Measurements from ENCODE around the gene KMT2C. TPM values are rescaled to one million over a fixed set of nuclear protein-coding genes. Genes with fewer than 3 reads are reported as not detected.

Gene KMT2C
- polyA plus RNA-seq, 1 donor from 2014 or later = 29.8 TPM

DNA sequence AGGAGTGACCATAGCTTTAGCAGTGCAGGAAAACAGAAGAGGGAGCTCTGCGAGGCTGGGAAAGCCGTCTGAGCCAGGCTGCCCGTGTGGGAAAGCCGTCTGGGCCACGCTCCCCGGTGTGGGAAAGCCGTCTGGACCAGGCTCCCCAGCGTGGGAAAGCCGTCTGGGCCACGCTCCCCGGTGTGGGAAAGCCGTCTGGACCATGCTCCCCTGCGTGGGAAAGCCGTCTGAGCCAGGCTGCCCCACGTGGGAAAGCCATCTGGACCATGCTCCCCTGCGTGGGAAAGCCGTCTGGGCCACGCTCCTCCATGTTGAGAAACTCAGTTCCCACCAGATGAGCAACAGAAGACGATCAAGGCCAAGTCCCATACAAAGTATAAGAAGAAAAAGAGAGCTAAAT, 308.6 kb downstream of the KMT2C start:
- Histone ChIP-seq H2AFZ (ENCODE audit: low read depth, low read length) (no peak overlapping the region), H3K27me3 (ENCODE audit: insufficient read depth, low read depth, low read length) (no peaks in the 10 kb centered on the region), H3K4me3 (ENCODE audit: low read length) (no peak overlapping the region), H3F3A (ENCODE audit: insufficient read depth, low read length, poor library complexity, severe bottlenecking) (no peaks in the 10 kb centered on the region), H4K20me1 (ENCODE audit: insufficient read depth) (no peaks in the 10 kb centered on the region), H3K4me2 (ENCODE audit: low read length) (no peak overlapping the region), H3K9ac (ENCODE audit: low read length) (no peak overlapping the region), H3K36me3 (ENCODE audit: insufficient read depth, low read length) (peaks cover 34% of the 10 kb centered on the region), H3K79me2 (replicated peaks; ENCODE audit: insufficient read depth, low read length) (no peaks in the 10 kb centered on the region), H3K9me2 (ENCODE audit: insufficient read depth, low read length) (no peaks in the 10 kb centered on the region), H3K27ac (ENCODE audit: low read length) (no peak overlapping the region), H3K9me3 (ENCODE audit: low read length) (no peaks in the 10 kb centered on the region)
- TF ChIP-seq MXI1 (conservative IDR thresholded peaks at IDR 0.05; ENCODE audit: poor library complexity, severe bottlenecking) = no peak
- no peak for TF ChIP-seq EP300 (conservative IDR thresholded peaks at IDR 0.05; ENCODE audit: poor library complexity, severe bottlenecking)
- TF ChIP-seq, protein P1, sequence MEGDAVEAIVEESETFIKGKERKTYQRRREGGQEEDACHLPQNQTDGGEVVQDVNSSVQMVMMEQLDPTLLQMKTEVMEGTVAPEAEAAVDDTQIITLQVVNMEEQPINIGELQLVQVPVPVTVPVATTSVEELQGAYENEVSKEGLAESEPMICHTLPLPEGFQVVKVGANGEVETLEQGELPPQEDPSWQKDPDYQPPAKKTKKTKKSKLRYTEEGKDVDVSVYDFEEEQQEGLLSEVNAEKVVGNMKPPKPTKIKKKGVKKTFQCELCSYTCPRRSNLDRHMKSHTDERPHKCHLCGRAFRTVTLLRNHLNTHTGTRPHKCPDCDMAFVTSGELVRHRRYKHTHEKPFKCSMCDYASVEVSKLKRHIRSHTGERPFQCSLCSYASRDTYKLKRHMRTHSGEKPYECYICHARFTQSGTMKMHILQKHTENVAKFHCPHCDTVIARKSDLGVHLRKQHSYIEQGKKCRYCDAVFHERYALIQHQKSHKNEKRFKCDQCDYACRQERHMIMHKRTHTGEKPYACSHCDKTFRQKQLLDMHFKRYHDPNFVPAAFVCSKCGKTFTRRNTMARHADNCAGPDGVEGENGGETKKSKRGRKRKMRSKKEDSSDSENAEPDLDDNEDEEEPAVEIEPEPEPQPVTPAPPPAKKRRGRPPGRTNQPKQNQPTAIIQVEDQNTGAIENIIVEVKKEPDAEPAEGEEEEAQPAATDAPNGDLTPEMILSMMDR (IDR thresholded peaks at IDR 0.05; ENCODE audit: poor library complexity, severe bottlenecking) = no peak
- TF ChIP-seq RAD21 (conservative IDR thresholded peaks at IDR 0.05) = no peak
- TF ChIP-seq POLR2AphosphoS5 (IDR thresholded peaks at IDR 0.05) = no peak
- TF ChIP-seq EZH2 (IDR thresholded peaks at IDR 0.05; ENCODE audit: borderline replicate concordance, insufficient read depth, low read length, poor library complexity, severe bottlenecking) = no peak
- TF ChIP-seq, protein P2, sequence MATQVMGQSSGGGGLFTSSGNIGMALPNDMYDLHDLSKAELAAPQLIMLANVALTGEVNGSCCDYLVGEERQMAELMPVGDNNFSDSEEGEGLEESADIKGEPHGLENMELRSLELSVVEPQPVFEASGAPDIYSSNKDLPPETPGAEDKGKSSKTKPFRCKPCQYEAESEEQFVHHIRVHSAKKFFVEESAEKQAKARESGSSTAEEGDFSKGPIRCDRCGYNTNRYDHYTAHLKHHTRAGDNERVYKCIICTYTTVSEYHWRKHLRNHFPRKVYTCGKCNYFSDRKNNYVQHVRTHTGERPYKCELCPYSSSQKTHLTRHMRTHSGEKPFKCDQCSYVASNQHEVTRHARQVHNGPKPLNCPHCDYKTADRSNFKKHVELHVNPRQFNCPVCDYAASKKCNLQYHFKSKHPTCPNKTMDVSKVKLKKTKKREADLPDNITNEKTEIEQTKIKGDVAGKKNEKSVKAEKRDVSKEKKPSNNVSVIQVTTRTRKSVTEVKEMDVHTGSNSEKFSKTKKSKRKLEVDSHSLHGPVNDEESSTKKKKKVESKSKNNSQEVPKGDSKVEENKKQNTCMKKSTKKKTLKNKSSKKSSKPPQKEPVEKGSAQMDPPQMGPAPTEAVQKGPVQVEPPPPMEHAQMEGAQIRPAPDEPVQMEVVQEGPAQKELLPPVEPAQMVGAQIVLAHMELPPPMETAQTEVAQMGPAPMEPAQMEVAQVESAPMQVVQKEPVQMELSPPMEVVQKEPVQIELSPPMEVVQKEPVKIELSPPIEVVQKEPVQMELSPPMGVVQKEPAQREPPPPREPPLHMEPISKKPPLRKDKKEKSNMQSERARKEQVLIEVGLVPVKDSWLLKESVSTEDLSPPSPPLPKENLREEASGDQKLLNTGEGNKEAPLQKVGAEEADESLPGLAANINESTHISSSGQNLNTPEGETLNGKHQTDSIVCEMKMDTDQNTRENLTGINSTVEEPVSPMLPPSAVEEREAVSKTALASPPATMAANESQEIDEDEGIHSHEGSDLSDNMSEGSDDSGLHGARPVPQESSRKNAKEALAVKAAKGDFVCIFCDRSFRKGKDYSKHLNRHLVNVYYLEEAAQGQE (IDR thresholded peaks at IDR 0.05; ENCODE audit: borderline replicate concordance) = no peak
- TF ChIP-seq SMC3 (conservative IDR thresholded peaks at IDR 0.05; ENCODE audit: poor library complexity) = no peak
- TF ChIP-seq TAF1 (IDR thresholded peaks at IDR 0.05; ENCODE audit: low read depth) = no peak

DNA sequence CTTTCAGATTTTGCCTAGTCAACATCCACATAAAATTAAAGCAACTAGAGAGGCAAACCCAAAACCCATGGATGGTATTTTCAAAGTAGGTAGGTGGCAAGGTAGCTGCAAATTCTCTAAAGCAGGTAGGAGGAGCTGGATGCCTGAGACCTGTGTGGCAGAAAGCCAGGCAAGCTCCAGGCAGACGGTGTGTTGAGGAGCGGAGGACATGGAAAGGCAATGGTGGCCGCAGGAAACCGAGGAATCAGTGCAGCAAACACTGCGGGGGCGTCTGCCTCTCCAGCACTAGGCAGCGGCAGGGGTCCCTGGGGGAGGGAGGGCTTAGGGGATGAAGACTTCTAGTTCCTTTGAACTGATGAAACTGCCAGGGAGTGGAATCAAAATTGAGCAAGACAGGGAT, 309.1 kb downstream of the KMT2C start:
- H3K36me3 ChIP-seq (ENCODE audit: insufficient read depth, low read length) = peaks cover 35% of the 10 kb centered on the region
- no peaks in the 10 kb centered on the region for H4K20me1 ChIP-seq (ENCODE audit: insufficient read depth)
- H3K9ac ChIP-seq (ENCODE audit: low read length) = no peak overlapping the region
- no peaks in the 10 kb centered on the region for H3F3A ChIP-seq (ENCODE audit: insufficient read depth, low read length, poor library complexity, severe bottlenecking)
- H3K4me2 ChIP-seq (ENCODE audit: low read length) = no peak overlapping the region
- H3K9me2 ChIP-seq (ENCODE audit: insufficient read depth, low read length) = no peaks in the 10 kb centered on the region
- H2AFZ ChIP-seq (ENCODE audit: low read depth, low read length) = no peak overlapping the region
- H3K9me3 ChIP-seq (ENCODE audit: low read length) = no peaks in the 10 kb centered on the region
- no peak overlapping the region for H3K4me3 ChIP-seq (ENCODE audit: low read length)
- no peak overlapping the region for H3K27ac ChIP-seq (ENCODE audit: low read length)
- H3K27me3 ChIP-seq (ENCODE audit: insufficient read depth, low read depth, low read length) = no peaks in the 10 kb centered on the region
- no peaks in the 10 kb centered on the region for H3K79me2 ChIP-seq (replicated peaks; ENCODE audit: insufficient read depth, low read length)
- TF ChIP-seq EP300 (conservative IDR thresholded peaks at IDR 0.05; ENCODE audit: poor library complexity, severe bottlenecking) (no peak), SMC3 (conservative IDR thresholded peaks at IDR 0.05; ENCODE audit: poor library complexity) (no peak), EZH2 (IDR thresholded peaks at IDR 0.05; ENCODE audit: borderline replicate concordance, insufficient read depth, low read length, poor library complexity, severe bottlenecking) (no peak)
- TF ChIP-seq, protein P2 (IDR thresholded peaks at IDR 0.05; ENCODE audit: borderline replicate concordance) = no peak
